Measurements from ENCODE around the gene SYT3.
"Not testable (repeated sequence)": the region's sequence is repeated elsewhere in the genome, so short reads cannot be mapped to it uniquely, and the experiment has no call there.

SYT3 gene

GRCh38 chr19:50606059-50606836, 33.4 kb downstream of the SYT3 start:
- in situ Hi-C loops (cut with MboI; ENCODE audit: low sequenced_read_pairs), result not testable (repeated sequence)

GRCh38 chr19:50604264-50605073, 35.2 kb downstream of the SYT3 start:
- in situ Hi-C loops (cut with MboI; ENCODE audit: low sequenced_read_pairs), result not testable (repeated sequence)

- in situ Hi-C loops (cut with MboI; ENCODE audit: low sequenced_read_pairs), result no loop called here
Observed at GRCh38 chr19:50602935-50603334, 36.7 kb downstream of the SYT3 start.

GRCh38 chr19:50602496-50602895, 37.2 kb downstream of the SYT3 start:
- in situ Hi-C loops (cut with MboI; ENCODE audit: low sequenced_read_pairs), result no loop called here

DNA sequence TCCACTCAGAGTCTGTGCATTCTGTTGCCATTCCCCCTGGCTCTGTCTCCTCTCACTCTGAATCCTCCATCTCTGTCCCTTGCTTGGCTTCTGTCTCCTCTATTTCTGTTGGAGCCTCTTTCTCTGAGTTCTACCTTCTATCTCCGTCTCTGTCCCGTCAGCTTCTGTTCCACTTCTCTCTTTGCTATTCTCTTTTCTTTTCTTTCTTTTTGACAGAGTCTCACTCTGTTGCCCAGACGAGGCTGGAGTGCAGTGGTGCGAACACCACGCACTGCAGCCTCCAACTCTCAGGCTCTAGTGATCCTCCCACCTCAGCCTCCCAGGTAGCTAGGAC, 37.6 kb downstream of the SYT3 start:
- in situ Hi-C loops (cut with MboI; ENCODE audit: low sequenced_read_pairs), result no loop called here

DNA sequence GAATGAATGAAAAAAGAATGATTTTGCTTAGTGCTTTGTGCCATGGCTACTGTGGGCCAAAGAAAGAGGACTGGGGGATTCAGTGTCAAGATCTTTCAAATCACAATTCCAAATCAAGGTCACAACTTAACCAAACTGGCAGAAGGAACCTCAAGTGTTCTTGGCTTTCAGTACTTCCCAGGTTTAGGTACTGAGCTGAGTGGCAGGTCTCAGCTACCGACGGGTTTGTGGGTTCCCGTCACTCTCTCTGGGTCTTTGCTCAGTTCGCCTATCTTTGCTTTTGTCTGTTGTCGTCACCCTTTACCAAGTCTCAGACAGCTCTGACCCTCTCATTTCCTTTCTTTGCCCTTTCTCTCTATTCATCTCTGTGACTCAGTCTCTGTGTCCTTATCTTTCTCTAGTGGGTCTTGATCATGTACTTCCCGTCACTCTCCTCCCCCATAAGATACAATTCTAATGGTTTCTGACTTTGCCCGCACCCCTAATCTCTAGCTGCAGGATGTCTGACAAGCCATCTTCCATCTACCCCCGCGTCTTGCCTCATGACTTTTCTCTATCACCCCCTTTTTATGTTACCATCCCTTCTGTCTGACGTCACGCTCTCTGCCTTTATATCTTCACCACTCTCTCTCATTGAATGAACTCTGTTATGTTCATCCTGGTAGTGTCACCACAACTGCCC, 38.1 kb downstream of the SYT3 start:
- in situ Hi-C loops (cut with MboI; ENCODE audit: low sequenced_read_pairs), result no loop called here

DNA sequence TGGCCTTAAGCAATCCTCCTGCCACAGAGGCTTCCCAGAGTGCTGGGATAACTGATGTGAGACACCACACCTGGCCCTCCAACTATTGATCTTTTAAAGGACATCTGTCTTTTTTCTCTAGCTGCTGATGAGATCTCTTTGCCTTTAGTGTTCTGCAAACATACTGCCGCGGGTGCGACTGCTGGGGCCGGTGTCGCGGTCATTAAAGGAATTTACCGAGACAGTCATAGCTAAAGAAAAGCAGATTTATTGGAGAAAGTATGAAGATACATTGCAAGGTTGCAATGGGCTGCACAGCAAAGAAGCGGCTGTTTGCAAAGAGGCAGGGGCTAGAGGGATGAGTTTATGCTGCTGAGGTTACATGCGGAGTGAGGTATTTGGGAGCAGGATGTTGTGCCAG, 40.3 kb downstream of the SYT3 start:
- in situ Hi-C loops (cut with MboI; ENCODE audit: low sequenced_read_pairs), result no loop called here

DNA sequence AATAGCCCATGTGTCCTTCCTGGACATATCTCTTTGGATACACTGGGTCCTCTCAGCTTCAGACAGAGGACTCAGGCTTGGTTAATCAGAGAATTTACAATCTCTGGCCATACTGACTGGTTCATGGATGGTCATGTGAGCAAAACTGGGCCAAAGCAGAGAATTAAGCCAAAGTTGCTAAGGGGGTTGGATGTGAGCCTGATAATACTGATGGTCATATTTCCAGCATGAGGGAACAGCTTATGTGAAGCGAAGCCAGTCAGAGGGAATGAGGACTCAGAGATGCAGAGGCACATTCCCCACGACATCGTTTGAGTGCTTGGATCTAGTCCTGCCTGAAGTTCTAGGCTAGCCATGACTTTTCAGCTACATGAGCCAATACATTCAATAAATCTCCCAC, 49.5 kb downstream of the SYT3 start:
- in situ Hi-C loops (cut with MboI; ENCODE audit: low sequenced_read_pairs), result no loop called here

- in situ Hi-C loops (cut with MboI; ENCODE audit: low sequenced_read_pairs), result not testable (repeated sequence)
Observed at GRCh38 chr19:50581795-50582660, 57.7 kb downstream of the SYT3 start.

DNA sequence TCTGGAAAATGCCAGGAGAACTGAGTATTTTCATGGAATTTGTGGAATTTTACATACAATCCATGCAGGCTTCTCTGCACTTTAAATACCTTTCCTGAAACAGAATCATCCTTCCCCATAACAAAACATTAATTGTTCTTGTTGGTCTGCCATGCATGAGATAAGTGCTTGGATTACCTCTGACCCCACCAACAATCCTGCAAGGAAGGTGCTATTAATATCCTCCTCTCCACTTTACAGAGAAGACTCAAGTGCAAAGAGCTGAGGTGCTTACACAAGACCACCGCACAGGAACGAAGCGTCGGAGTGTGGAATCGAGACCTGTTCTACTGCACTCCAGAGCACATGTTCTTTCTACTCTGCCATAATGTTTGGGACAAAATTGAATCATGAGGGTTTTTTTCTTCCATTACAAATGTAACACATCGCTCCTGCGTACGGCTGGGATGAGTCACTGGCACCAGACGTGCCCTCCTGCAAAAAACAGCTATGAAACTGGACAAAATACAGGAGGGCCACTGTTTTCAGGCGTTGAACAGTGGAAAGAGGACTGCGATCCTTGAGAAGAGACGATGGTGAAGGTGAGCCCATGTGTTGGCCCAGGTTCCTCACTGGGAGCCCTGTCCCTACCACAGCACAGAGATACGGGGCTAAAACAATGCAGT, 58.6 kb downstream of the SYT3 start:
- in situ Hi-C loops (cut with MboI; ENCODE audit: low sequenced_read_pairs), result no loop called here

DNA sequence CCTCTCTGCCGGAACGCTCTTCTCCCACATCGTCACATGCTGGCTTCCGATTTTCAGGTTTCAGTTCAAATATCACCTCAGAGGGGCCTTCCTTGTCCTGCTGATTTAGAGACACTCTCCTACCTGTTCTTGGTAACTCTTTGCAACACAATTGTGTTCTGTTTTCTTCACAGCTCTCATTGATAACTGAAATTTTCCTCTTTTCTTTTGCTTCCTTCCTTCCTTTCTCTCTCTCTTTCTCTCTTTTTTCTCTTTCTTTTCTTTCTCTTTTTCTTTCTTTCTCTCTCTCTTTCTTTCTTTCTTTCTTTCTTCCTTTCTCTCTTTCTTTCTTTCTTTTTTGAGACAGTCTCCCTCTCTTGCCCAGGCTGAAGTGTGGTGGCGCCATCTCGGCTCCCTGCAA, 59.4 kb downstream of the SYT3 start:
- in situ Hi-C loops (cut with MboI; ENCODE audit: low sequenced_read_pairs), result no loop called here

DNA sequence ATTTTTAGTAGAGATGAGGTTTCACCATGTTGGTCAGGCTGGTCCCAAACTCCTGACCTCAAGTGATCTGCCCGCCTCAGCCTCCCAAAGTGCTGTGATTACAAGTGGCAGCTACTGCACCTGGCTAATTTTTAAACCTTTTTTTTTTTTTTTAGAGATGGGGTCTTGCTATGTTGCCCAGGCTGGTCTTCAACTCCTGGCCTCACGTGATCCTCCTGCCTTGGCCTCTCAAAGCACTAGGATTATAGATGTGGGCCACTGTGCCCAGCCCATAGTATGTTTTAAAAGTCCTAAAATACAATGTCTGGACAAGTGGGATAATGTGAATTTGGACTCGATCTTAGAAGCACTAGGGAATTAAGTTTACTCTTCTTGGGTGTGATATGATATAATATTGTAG, 62.9 kb downstream of the SYT3 start:
- in situ Hi-C loops (cut with MboI; ENCODE audit: low sequenced_read_pairs), result not testable (repeated sequence)

DNA sequence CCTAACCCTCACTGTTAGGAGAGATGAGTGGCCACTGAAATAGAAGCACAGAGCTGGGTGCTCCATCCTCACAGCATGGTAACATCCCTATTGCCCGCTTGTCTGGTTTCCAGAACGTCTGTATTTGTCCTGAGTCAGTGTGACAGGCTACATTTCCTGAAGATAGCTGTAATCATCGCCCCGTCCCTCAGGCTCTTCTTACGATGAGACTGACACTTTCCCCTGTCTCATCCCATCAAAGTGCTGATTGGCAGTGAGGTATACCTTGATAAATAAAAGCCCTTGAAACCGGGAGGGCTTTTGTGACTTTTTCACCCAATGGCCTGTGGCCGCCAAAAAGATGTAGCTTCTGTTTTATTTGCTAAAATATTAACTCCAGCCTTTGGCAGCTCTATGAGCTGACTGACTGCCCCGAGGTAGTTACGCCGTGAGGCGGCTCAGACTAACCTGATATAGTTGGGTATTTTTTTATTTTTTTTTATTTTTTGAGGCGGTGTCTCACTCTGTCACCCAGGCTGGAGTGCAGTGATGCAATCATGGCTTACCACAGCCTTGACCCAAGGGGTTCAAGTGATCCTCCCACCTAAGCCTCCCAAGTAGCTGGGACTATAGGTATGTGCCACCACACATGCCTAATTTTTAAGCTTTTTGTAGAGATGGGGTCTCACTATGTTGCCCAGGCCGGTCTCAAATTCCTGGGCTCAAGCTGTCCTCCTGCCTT, 65.8 kb downstream of the SYT3 start:
- in situ Hi-C loops (cut with MboI; ENCODE audit: low sequenced_read_pairs), result no loop called here

Measured in HL-60/S4 (cell line).